B cell (primary cell): ENCODE results near the gene OR2C3.

Experiments used
- EZH2 ChIP-seq: IDR thresholded peaks from 2 replicates; pipeline ENCODE4 v1.6.1; 2012; ENCODE audit warnings: borderline replicate concordance, low read depth, mild to moderate bottlenecking, moderate library complexity, low read length; ENCODE audit not compliant: insufficient read depth, poor library complexity, severe bottlenecking
- TF ChIP-seq, protein P1 (sequence below): fragments of 200-600 bp; IDR thresholded peaks from one replicate; pipeline ENCODE4 v1.8.0; 2022; ENCODE audit warnings: antibody characterized with exemption, mild to moderate bottlenecking

DNA sequence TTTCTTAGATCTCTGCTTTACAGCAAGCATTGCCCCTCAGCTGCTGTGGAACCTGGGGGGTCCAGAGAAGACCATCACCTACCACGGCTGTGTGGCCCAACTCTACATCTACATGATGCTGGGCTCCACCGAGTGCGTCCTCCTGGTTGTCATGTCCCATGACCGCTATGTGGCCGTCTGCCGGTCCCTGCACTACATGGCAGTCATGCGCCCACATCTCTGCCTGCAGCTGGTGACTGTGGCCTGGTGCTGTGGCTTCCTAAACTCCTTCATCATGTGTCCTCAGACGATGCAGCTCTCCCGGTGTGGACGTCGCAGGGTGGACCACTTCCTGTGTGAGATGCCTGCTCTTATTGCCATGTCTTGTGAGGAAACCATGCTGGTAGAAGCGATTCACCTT, 44.9 kb downstream of the OR2C3 start:
- TF ChIP-seq, protein P1, sequence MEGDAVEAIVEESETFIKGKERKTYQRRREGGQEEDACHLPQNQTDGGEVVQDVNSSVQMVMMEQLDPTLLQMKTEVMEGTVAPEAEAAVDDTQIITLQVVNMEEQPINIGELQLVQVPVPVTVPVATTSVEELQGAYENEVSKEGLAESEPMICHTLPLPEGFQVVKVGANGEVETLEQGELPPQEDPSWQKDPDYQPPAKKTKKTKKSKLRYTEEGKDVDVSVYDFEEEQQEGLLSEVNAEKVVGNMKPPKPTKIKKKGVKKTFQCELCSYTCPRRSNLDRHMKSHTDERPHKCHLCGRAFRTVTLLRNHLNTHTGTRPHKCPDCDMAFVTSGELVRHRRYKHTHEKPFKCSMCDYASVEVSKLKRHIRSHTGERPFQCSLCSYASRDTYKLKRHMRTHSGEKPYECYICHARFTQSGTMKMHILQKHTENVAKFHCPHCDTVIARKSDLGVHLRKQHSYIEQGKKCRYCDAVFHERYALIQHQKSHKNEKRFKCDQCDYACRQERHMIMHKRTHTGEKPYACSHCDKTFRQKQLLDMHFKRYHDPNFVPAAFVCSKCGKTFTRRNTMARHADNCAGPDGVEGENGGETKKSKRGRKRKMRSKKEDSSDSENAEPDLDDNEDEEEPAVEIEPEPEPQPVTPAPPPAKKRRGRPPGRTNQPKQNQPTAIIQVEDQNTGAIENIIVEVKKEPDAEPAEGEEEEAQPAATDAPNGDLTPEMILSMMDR: no peak
- no peak for TF ChIP-seq EZH2
